DMS53 treated with DMSO at 0.1 percent for 48 hours (cell line): ENCODE results near the gene TFPI.
A peak's percentile ranks its signal among the peaks of the same experiment; 100 is the strongest.
"Not testable (repeated sequence)": the region's sequence is repeated elsewhere in the genome, so short reads cannot be mapped to it uniquely, and the experiment has no call there.

Experiments used
- DNase-seq: peaks from one replicate; lab custom pipeline; 2025; ENCODE audit not compliant: unreplicated experiment; lab: John Stamatoyannopoulos, UW

Gene TFPI

GRCh38 chr2:187554011-187554703 lies at the start of gene TFPI:
Gene TFPI (minus strand): TSS chr2:187554435. CDS start chr2:187503768, 50,667 bp downstream.
- peak; percentile 39 for DNase-seq

- DNase-seq: no peak
Observed at GRCh38 chr2:187594801-187595200, 40.6 kb upstream of the TFPI start.

- no peak for DNase-seq
Observed at GRCh38 chr2:187593697-187594096, 39.5 kb upstream of the TFPI start.

- no peak for DNase-seq
Observed at GRCh38 chr2:187593098-187593497, 38.9 kb upstream of the TFPI start.

GRCh38 chr2:187590175-187590574 lies 35.9 kb upstream of the TFPI start:
- DNase-seq: no peak

GRCh38 chr2:187586011-187586641 lies 31.9 kb upstream of the TFPI start:
- no peak for DNase-seq

GRCh38 chr2:187581125-187581896 lies 27.1 kb upstream of the TFPI start:
- DNase-seq: peak; percentile 84

GRCh38 chr2:187580462-187581124 lies 26.4 kb upstream of the TFPI start:
- peak; percentile 87 for DNase-seq

GRCh38 chr2:187577310-187577709 lies 23.1 kb upstream of the TFPI start:
- DNase-seq: no peak

- DNase-seq: no peak
Observed at GRCh38 chr2:187576906-187577305, 22.7 kb upstream of the TFPI start.

- no peak for DNase-seq
Observed at GRCh38 chr2:187575751-187576067, 21.5 kb upstream of the TFPI start.

- DNase-seq: no peak
Observed at GRCh38 chr2:187574969-187575750, 20.9 kb upstream of the TFPI start.

GRCh38 chr2:187573722-187574121 lies 19.5 kb upstream of the TFPI start:
- DNase-seq: no peak

GRCh38 chr2:187571996-187572395 lies 17.8 kb upstream of the TFPI start:
- not testable (repeated sequence) for DNase-seq

GRCh38 chr2:187569571-187569970 lies 15.3 kb upstream of the TFPI start:
- DNase-seq: no peak

GRCh38 chr2:187569042-187569441 lies 14.8 kb upstream of the TFPI start:
- no peak for DNase-seq

- no peak for DNase-seq
Observed at GRCh38 chr2:187567126-187567525, 12.9 kb upstream of the TFPI start.

GRCh38 chr2:187566712-187567111 lies 12.5 kb upstream of the TFPI start:
- DNase-seq: no peak

GRCh38 chr2:187566266-187566665 lies 12.0 kb upstream of the TFPI start:
- no peak for DNase-seq

GRCh38 chr2:187565618-187566017 lies 11.4 kb upstream of the TFPI start:
- DNase-seq: not testable (repeated sequence)

- DNase-seq: not testable (repeated sequence)
Observed at GRCh38 chr2:187556493-187556892, 2.3 kb upstream of the TFPI start.
